H9 (cell line): Measurements from ENCODE around the gene NEK7. TPM values are rescaled to one million over a fixed set of nuclear protein-coding genes. Genes with fewer than 3 reads are reported as not detected.

Experiments used
- DNase-seq: peaks from one replicate; pipeline ENCODE4 v3.0.0-alpha.2; 2017
- H2AFZ ChIP-seq: one replicate; pipeline ENCODE4 v1.6.1; 2013; ENCODE audit warnings: mild to moderate bottlenecking, low read length, control low read depth, moderate library complexity
- H2AK5ac ChIP-seq: 2 replicates; pipeline ENCODE4 v1.6.1; 2013; ENCODE audit warnings: low read length, control low read depth, mixed read lengths; ENCODE audit not compliant: insufficient read length
- H2BK120ac ChIP-seq: one replicate; pipeline ENCODE4 v1.6.1; 2013; ENCODE audit warnings: low read depth, mild to moderate bottlenecking, low read length, control low read depth, inconsistent platforms; ENCODE audit not compliant: poor library complexity, severe bottlenecking
- H2BK12ac ChIP-seq: 2 replicates; pipeline ENCODE4 v1.6.1; 2013; ENCODE audit warnings: low read length, control low read depth, mixed read lengths, low read depth; ENCODE audit not compliant: insufficient read length
- H2BK15ac ChIP-seq: 2 replicates; pipeline ENCODE4 v1.6.1; 2013; ENCODE audit warnings: low read depth, low read length, control low read depth
- H2BK20ac ChIP-seq: one replicate; pipeline ENCODE4 v1.6.1; 2013; ENCODE audit warnings: low read depth, mild to moderate bottlenecking, low read length, control low read depth, inconsistent platforms; ENCODE audit not compliant: poor library complexity, severe bottlenecking
- H2BK5ac ChIP-seq: 2 replicates; pipeline ENCODE4 v1.6.1; 2013; ENCODE audit warnings: low read length, control low read depth, mixed read lengths; ENCODE audit not compliant: insufficient read length
- H3K14ac ChIP-seq: 2 replicates; pipeline ENCODE4 v1.6.1; 2013; ENCODE audit warnings: low read length, control low read depth; ENCODE audit not compliant: insufficient read depth
- H3K18ac ChIP-seq: 2 replicates; pipeline ENCODE4 v1.6.1; 2013; ENCODE audit warnings: low read depth, mild to moderate bottlenecking, mixed read lengths, low read length, control low read depth; ENCODE audit not compliant: insufficient read length
- H3K23ac ChIP-seq: 2 replicates; pipeline ENCODE4 v1.6.1; 2013; ENCODE audit warnings: low read length, control low read depth, mixed read lengths, low read depth; ENCODE audit not compliant: insufficient read length
- H3K23me2 ChIP-seq: 2 replicates; pipeline ENCODE4 v1.6.1; 2013; ENCODE audit warnings: low read depth, mild to moderate bottlenecking, mixed read lengths, low read length, control low read depth; ENCODE audit not compliant: insufficient read length, poor library complexity, severe bottlenecking
- H3K27ac ChIP-seq: 2 replicates; pipeline ENCODE4 v1.5.1; 2013; ENCODE audit warnings: low read length, control low read depth, mixed read lengths, low read depth; ENCODE audit not compliant: insufficient read length
- H3K27me3 ChIP-seq: 2 replicates; pipeline ENCODE4 v1.6.1; 2013; ENCODE audit warnings: low read length, control low read depth, inconsistent platforms; ENCODE audit not compliant: insufficient read depth
- H3K4ac ChIP-seq: 2 replicates; pipeline ENCODE4 v1.6.1; 2013; ENCODE audit warnings: low read depth, mild to moderate bottlenecking, control low read depth, inconsistent platforms, low read length, moderate library complexity
- H3K4me1 ChIP-seq: 2 replicates; pipeline ENCODE4 v1.6.1; 2013; ENCODE audit warnings: low read length, control low read depth, inconsistent platforms; ENCODE audit not compliant: insufficient read depth
- H3K4me2 ChIP-seq: 2 replicates; pipeline ENCODE4 v1.6.1; 2013; ENCODE audit warnings: low read length, control low read depth, mixed read lengths; ENCODE audit not compliant: insufficient read length, insufficient read depth
- H3K56ac ChIP-seq: 2 replicates; pipeline ENCODE4 v1.6.1; 2013; ENCODE audit warnings: low read depth, mild to moderate bottlenecking, mixed read lengths, low read length, control low read depth; ENCODE audit not compliant: insufficient read length
- H3K79me1 ChIP-seq: 2 replicates; pipeline ENCODE4 v1.6.1; 2013; ENCODE audit warnings: low read depth, mild to moderate bottlenecking, moderate library complexity, low read length, control low read depth, inconsistent platforms; ENCODE audit not compliant: insufficient read depth, poor library complexity, severe bottlenecking
- H3K79me2 ChIP-seq: 2 replicates; pipeline ENCODE4 v1.6.1; 2013; ENCODE audit warnings: low read length, control low read depth, inconsistent platforms; ENCODE audit not compliant: insufficient read depth
- H3K9ac ChIP-seq: 2 replicates; pipeline ENCODE4 v1.6.1; 2013; ENCODE audit warnings: low read length, control low read depth, mixed read lengths; ENCODE audit not compliant: insufficient read length; ENCODE audit errors: extremely low read depth
- H3K9me3 ChIP-seq: one replicate; pipeline ENCODE4 v1.6.1; 2013; ENCODE audit warnings: low read depth, low read length, inconsistent platforms; ENCODE audit not compliant: control insufficient read depth
- H3T11ph ChIP-seq: one replicate; pipeline ENCODE4 v1.6.1; 2013; ENCODE audit warnings: mild to moderate bottlenecking, low read length, control low read depth, inconsistent platforms
- H4K20me1 ChIP-seq: one replicate; pipeline ENCODE4 v1.6.1; 2013; ENCODE audit not compliant: control insufficient read depth, insufficient read length, insufficient read depth
- H4K5ac ChIP-seq: 2 replicates; pipeline ENCODE4 v1.6.1; 2013; ENCODE audit warnings: low read depth, mild to moderate bottlenecking, mixed read lengths, low read length, control low read depth; ENCODE audit not compliant: insufficient read length
- H4K8ac ChIP-seq: replicated peaks from 2 replicates; pipeline ENCODE4 v1.6.1; 2013; ENCODE audit warnings: low read length, control low read depth, mixed read lengths, low read depth; ENCODE audit not compliant: insufficient read length
- H4K91ac ChIP-seq: 2 replicates; pipeline ENCODE4 v1.6.1; 2013; ENCODE audit warnings: low read depth, mild to moderate bottlenecking, moderate library complexity, mixed read lengths, low read length, control low read depth; ENCODE audit not compliant: insufficient read length
- H3K27ac Mint-ChIP-seq, 3 experiments: 2 replicates in 2 of 3; 3 replicates in 1 of 3; pipeline ENCODE4 v1.8.0; 2020 to 2021; ENCODE audit warnings: mixed read lengths in 3 of 3, mild to moderate bottlenecking in 1 of 3, moderate library complexity in 1 of 3
- H3K27me3 Mint-ChIP-seq: 2 replicates; pipeline ENCODE4 v1.8.0; 2021; ENCODE audit warnings: low read depth, mild to moderate bottlenecking, moderate library complexity, mixed read lengths
- H3K36me3 Mint-ChIP-seq, 3 experiments: 2 replicates in 2 of 3; 3 replicates in 1 of 3; pipeline ENCODE4 v1.8.0; 2020 to 2021; ENCODE audit warnings: low read depth in 3 of 3, mixed read lengths in 3 of 3; ENCODE audit not compliant: insufficient read depth in 1 of 3
- H3K4me1 Mint-ChIP-seq, 2 experiments: 2 replicates each; pipeline ENCODE4 v1.8.0; 2020; ENCODE audit warnings: mixed read lengths in 2 of 2
- H3K4me3 Mint-ChIP-seq, 2 experiments: 2 replicates in 1 of 2; 3 replicates in 1 of 2; pipeline ENCODE4 v1.8.0; 2020 to 2021; ENCODE audit warnings: mild to moderate bottlenecking in 2 of 2, mixed read lengths in 2 of 2, moderate library complexity in 1 of 2
- H3K9me3 Mint-ChIP-seq, 2 experiments: 2 replicates in 1 of 2; 3 replicates in 1 of 2; pipeline ENCODE4 v1.8.0; 2020; ENCODE audit warnings: mild to moderate bottlenecking in 2 of 2, mixed read lengths in 2 of 2, moderate library complexity in 1 of 2
- WGBS: extraction: QIAGEN DNeasy Blood & Tissue Kit; methylation state at CpG from one replicate; pipeline ENCODE4 v1.1.7; 2013; ENCODE audit warnings: missing lambda C conversion rate, low lambda C conversion rate, mixed read lengths; ENCODE audit not compliant: insufficient read length; ENCODE audit errors: extremely low coverage; 5-methylcytosine and 5-hydroxymethylcytosine counted together
- total RNA-seq: library from RNA; stranded (reverse); gene quantifications from 2 replicates; pipeline ENCODE4 v1.2.1, GENCODE V29; 2021
- TF ChIP-seq, protein P1 (sequence below): fragments of 200-600 bp; sonication (generic); conservative IDR thresholded peaks from 3 replicates; pipeline ENCODE4 v1.8.0; 2021; ENCODE audit warnings: antibody characterized with exemption, mild to moderate bottlenecking

NEK7 gene
- total RNA-seq, 1 experiment from 2014 or later, result 9.6 TPM

DNA sequence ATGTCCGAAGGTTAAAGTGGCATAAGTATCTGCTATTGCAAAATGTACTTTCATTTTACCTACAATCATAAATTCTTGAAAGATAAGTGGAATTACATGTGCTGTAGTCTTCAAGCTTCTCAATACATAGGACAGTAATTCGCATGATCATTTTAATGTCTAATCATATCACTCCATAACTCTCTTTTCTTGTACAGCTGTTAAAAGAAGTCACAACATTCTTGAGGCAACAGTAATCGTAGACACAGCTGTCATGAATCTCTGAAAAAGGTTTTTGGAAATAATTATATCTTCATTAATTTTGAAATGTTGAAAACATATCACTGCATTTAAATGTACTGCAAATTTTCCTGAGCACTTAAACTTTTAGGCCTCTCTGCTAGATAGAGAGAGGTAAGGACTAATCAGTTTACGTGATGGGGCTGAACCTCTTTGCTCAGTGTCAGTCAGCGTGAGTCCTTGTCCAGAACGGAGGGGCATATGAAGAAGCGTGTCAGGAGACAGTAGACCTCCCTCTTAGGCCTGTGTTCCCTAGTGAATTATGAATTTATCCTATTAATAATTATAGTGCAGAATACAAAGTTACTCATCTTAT, 133.4 kb downstream of the NEK7 start:
- Histone ChIP-seq H3K79me1 (no peaks in the 10 kb centered on the region), H3K9ac (no peak overlapping the region), H4K20me1 (no peaks in the 10 kb centered on the region), H4K5ac (no peak overlapping the region), H2BK120ac (no peak overlapping the region), H2BK12ac (no peak overlapping the region), H3K23ac (no peak overlapping the region), H4K8ac (no peak overlapping the region), H3K14ac (no peak overlapping the region), H3K4me1 (no peaks in the 10 kb centered on the region), H2AK5ac (no peak overlapping the region), H3K79me2 (no peaks in the 10 kb centered on the region), H4K91ac (no peak overlapping the region), H3K27ac (no peak overlapping the region), H3K56ac (no peak overlapping the region), H2AFZ (no peak overlapping the region), H2BK15ac (no peak overlapping the region), H3T11ph (no peak overlapping the region), H3K27me3 (no peaks in the 10 kb centered on the region), H2BK20ac (no peak overlapping the region), H2BK5ac (no peak overlapping the region), H3K23me2 (no peaks in the 10 kb centered on the region), H3K4me2 (no peak overlapping the region), H3K18ac (no peak overlapping the region), H3K9me3 (no peaks in the 10 kb centered on the region), H3K4ac (no peak overlapping the region)
- no peak for DNase-seq
- H3K9me3 Mint-ChIP-seq, result no peaks in the 10 kb centered on the region
- no peaks in the 10 kb centered on the region; a peak in 1 of 7 replicates for H3K36me3 Mint-ChIP-seq
- no CpG with 5 or more reads among the region's 7 CpGs for WGBS
- TF ChIP-seq, protein P1, sequence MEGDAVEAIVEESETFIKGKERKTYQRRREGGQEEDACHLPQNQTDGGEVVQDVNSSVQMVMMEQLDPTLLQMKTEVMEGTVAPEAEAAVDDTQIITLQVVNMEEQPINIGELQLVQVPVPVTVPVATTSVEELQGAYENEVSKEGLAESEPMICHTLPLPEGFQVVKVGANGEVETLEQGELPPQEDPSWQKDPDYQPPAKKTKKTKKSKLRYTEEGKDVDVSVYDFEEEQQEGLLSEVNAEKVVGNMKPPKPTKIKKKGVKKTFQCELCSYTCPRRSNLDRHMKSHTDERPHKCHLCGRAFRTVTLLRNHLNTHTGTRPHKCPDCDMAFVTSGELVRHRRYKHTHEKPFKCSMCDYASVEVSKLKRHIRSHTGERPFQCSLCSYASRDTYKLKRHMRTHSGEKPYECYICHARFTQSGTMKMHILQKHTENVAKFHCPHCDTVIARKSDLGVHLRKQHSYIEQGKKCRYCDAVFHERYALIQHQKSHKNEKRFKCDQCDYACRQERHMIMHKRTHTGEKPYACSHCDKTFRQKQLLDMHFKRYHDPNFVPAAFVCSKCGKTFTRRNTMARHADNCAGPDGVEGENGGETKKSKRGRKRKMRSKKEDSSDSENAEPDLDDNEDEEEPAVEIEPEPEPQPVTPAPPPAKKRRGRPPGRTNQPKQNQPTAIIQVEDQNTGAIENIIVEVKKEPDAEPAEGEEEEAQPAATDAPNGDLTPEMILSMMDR, result no peak
- H3K4me1 Mint-ChIP-seq, result peaks cover 4 to 17% of the 10 kb centered on the region in 2 experiments
- no peaks in the 10 kb centered on the region for H3K27me3 Mint-ChIP-seq
- H3K4me3 Mint-ChIP-seq, result no peak overlapping the region
- H3K27ac Mint-ChIP-seq, result no peak overlapping the region
